Epithelial cell of esophagus (primary cell): ENCODE results near the gene USP21.
A peak's percentile ranks its signal among the peaks of the same experiment; 100 is the strongest.

Source experiments
- DNase-seq: peaks from one replicate; pipeline ENCODE4 v3.0.0; 2010; ENCODE audit warnings: low read depth
- H3K4me3 ChIP-seq: 2 replicates; pipeline ENCODE4 v1.5.1; 2011; ENCODE audit warnings: mild to moderate bottlenecking, low read length, control low read depth
- CTCF ChIP-seq: IDR thresholded peaks from 2 replicates; pipeline ENCODE4 v1.5.1; 2011; ENCODE audit warnings: low read depth, mild to moderate bottlenecking, low read length, control low read depth, inconsistent platforms; ENCODE audit not compliant: insufficient read depth; ENCODE audit errors: missing control alignments

USP21 gene

GRCh38 chr1:161157867-161158266 is 1.4 kb upstream of the USP21 start:
- no peak for DNase-seq
- no peak overlapping the region for H3K4me3 ChIP-seq
- TF ChIP-seq CTCF = no peak

- DNase-seq = peak; percentile 26
- H3K4me3 ChIP-seq = peak overlapping the region; percentile 84
- no peak for TF ChIP-seq CTCF
Measured at GRCh38 chr1:161158316-161159010, 837 bp upstream of the USP21 start.

- H3K4me3 ChIP-seq = peak overlapping the region; percentile 84
- TF ChIP-seq CTCF = no peak
- DNase-seq = no peak
Measured at GRCh38 chr1:161159913-161160243, 578 bp downstream of the USP21 start.

- no peak for TF ChIP-seq CTCF
- no peak overlapping the region for H3K4me3 ChIP-seq
- DNase-seq = no peak
Measured at GRCh38 chr1:161160671-161161145, 1.4 kb downstream of the USP21 start.

- no peak overlapping the region for H3K4me3 ChIP-seq
- no peak for TF ChIP-seq CTCF
- DNase-seq = no peak
Measured at GRCh38 chr1:161161652-161162051, 2.4 kb downstream of the USP21 start.

- H3K4me3 ChIP-seq = no peak overlapping the region
- no peak for DNase-seq
- TF ChIP-seq CTCF = no peak
Measured at GRCh38 chr1:161162052-161162451, 2.8 kb downstream of the USP21 start.

GRCh38 chr1:161162806-161163205 is 3.5 kb downstream of the USP21 start:
- H3K4me3 ChIP-seq = no peak overlapping the region
- TF ChIP-seq CTCF = no peak
- DNase-seq = no peak
